A549 (cell line): ENCODE results near the gene ZNF521. TPM values are rescaled to one million over a fixed set of nuclear protein-coding genes. Genes with fewer than 3 reads are reported as not detected.

ENCODE experiments used
- ATAC-seq, 2 experiments: fragments of 200-7000 bp in 1 of 2; fragments of >200 bp in 1 of 2; cut with Nextera tagmentation in 1 of 2; cut with Tn5 transposase in 1 of 2; 3 replicates each; pipeline versions ENCODE4 v1.8.0 to v1.9.1; 2018 to 2020; ENCODE audit warnings: mild to moderate bottlenecking in 1 of 2, moderate library complexity in 1 of 2
- CTCF ChIA-PET: fragments of 300-600 bp; sonication (Branson Sonifier 250); formaldehyde crosslinking; extraction: SDS; loops from one replicate; lab custom pipeline; 2021; ENCODE audit warnings: antibody characterized with exemption, inconsistent platforms; lab: Yijun Ruan, JAX
- POLR2A ChIA-PET: fragments of 350-600 bp; formaldehyde crosslinking; extraction: SDS; loops from one replicate; lab custom pipeline; 2021; ENCODE audit warnings: antibody characterized with exemption, inconsistent platforms; lab: Yijun Ruan, JAX
- DNase-seq, 2 experiments: peaks; one replicate each; pipeline versions ENCODE4 v3.0.0 to v3.0.0-alpha.2; 2011 to 2016; ENCODE audit warnings: low read depth in 1 of 2, low spot score in 1 of 2
- FAIRE-seq: peaks from 2 replicates; lab custom pipeline; 2011; peaks lifted over from hg19 to GRCh38; lab: Jason Lieb, UNC
- H3K27ac ChIP-seq, 2 experiments: fragments of >200 bp; sonication (Bioruptor Twin); formaldehyde crosslinking; 3 replicates each; pipeline ENCODE4 v1.5.1; 2016 to 2017
- H3K4me1 ChIP-seq: fragments of >200 bp; sonication (Bioruptor Twin); formaldehyde crosslinking; 3 replicates; pipeline ENCODE4 v1.6.1; 2016
- H3K4me2 ChIP-seq: fragments of >200 bp; sonication (Bioruptor Twin); formaldehyde crosslinking; 3 replicates; pipeline ENCODE4 v1.6.1; 2016
- H3K4me3 ChIP-seq: fragments of >200 bp; sonication (Bioruptor Twin); formaldehyde crosslinking; 3 replicates; pipeline ENCODE4 v1.5.1; 2016
- H3K9me3 ChIP-seq: fragments of >200 bp; sonication (Bioruptor Twin); formaldehyde crosslinking; 3 replicates; pipeline ENCODE4 v1.6.1; 2016
- CBX8 ChIP-seq: fragments of 200-600 bp; sonication (generic); IDR thresholded peaks from 2 replicates; pipeline ENCODE4 v1.6.1; 2016
- FOXS1 ChIP-seq: fragments of 250-450 bp; sonication (Bioruptor Pico); IDR thresholded peaks from 2 replicates; pipeline ENCODE4 v1.5.0; 2020; ENCODE audit warnings: mild to moderate bottlenecking, moderate library complexity
- HDAC2 ChIP-seq: fragments of 200-600 bp; sonication (generic); IDR thresholded peaks from 2 replicates; pipeline ENCODE4 v1.6.1; 2016
- HEYL ChIP-seq: fragments of 250-450 bp; sonication (Bioruptor Pico); IDR thresholded peaks from 2 replicates; pipeline ENCODE4 v1.8.0; 2021; ENCODE audit warnings: mild to moderate bottlenecking, moderate library complexity
- HOXA7 ChIP-seq: fragments of 250-450 bp; sonication (Bioruptor Pico); IDR thresholded peaks from 2 replicates; pipeline ENCODE4 v1.5.0; 2020; ENCODE audit warnings: mild to moderate bottlenecking, moderate library complexity
- HOXB13 ChIP-seq: fragments of 250-450 bp; sonication (Bioruptor Pico); IDR thresholded peaks from 2 replicates; pipeline ENCODE4 v1.5.0; 2020; ENCODE audit warnings: low read depth, mild to moderate bottlenecking, moderate library complexity
- JUN ChIP-seq, 2 experiments: fragments of >200 bp; sonication (Bioruptor Twin); formaldehyde crosslinking; IDR thresholded peaks; 2 replicates in 1 of 2; 3 replicates in 1 of 2; pipeline ENCODE4 v1.6.1; 2016 to 2017
- JUNB ChIP-seq: fragments of >200 bp; sonication (Bioruptor Twin); formaldehyde crosslinking; IDR thresholded peaks from 2 replicates; pipeline ENCODE4 v1.6.1; 2016
- KDM1A ChIP-seq: fragments of 200-600 bp; sonication (generic); IDR thresholded peaks from 2 replicates; pipeline ENCODE4 v1.6.1; 2016; ENCODE audit warnings: low read depth, mild to moderate bottlenecking
- KDM5A ChIP-seq: fragments of 200-600 bp; sonication (generic); IDR thresholded peaks from 2 replicates; pipeline ENCODE4 v1.6.1; 2016; ENCODE audit warnings: antibody characterized with exemption, mild to moderate bottlenecking
- MAFK ChIP-seq: fragments of 450-650 bp; IDR thresholded peaks from 2 replicates; pipeline ENCODE4 v1.6.1; 2014; ENCODE audit not compliant: partially characterized antibody
- NFE2L2 ChIP-seq: fragments of 150-350 bp; conservative IDR thresholded peaks from 2 replicates; pipeline ENCODE4 v1.6.1; 2014; ENCODE audit warnings: low read length
- NR3C1 ChIP-seq: fragments of >200 bp; sonication (Bioruptor Twin); formaldehyde crosslinking; IDR thresholded peaks from 3 replicates; pipeline ENCODE4 v1.6.1; 2017
- POLR2A ChIP-seq: IDR thresholded peaks from 2 replicates; pipeline ENCODE4 v1.6.1; 2012; ENCODE audit warnings: mild to moderate bottlenecking, low read length
- RAD21 ChIP-seq, 2 experiments: fragments of >200 bp in 1 of 2; sonication (Bioruptor Twin) in 1 of 2; formaldehyde crosslinking in 1 of 2; IDR thresholded peaks in 1 of 2; conservative IDR thresholded peaks in 1 of 2; 2 replicates in 1 of 2; 3 replicates in 1 of 2; pipeline ENCODE4 v1.6.1; 2012 to 2018; ENCODE audit warnings: inconsistent platforms in 1 of 2
- RNF2 ChIP-seq: fragments of 200-600 bp; sonication (generic); IDR thresholded peaks from 2 replicates; pipeline ENCODE4 v1.6.1; 2016; ENCODE audit warnings: low read depth, mild to moderate bottlenecking, antibody characterized with exemption, moderate library complexity, borderline replicate concordance
- TP53 ChIP-seq: fragments of 250-450 bp; sonication (Bioruptor Pico); IDR thresholded peaks from 2 replicates; pipeline ENCODE4 v1.5.0; 2021; ENCODE audit warnings: mild to moderate bottlenecking, moderate library complexity
- ZC3H11A ChIP-seq: fragments of 450-650 bp; IDR thresholded peaks from 2 replicates; pipeline ENCODE4 v1.6.1; 2014; ENCODE audit warnings: antibody characterized with exemption, mild to moderate bottlenecking
- ZFP36 ChIP-seq: fragments of 450-650 bp; IDR thresholded peaks from 2 replicates; pipeline ENCODE4 v1.6.1; 2014; ENCODE audit warnings: borderline replicate concordance; ENCODE audit not compliant: partially characterized antibody
- WGBS: methylation state at CpG from one replicate; pipeline ENCODE4 v1.1.6; 2017; ENCODE audit errors: missing lambda C conversion rate; 5-methylcytosine and 5-hydroxymethylcytosine counted together
- polyA plus RNA-seq, 4 experiments: library from polyadenylated mRNA; depleted of rRNA in 3 of 4; stranded (reverse); fragments of >200 nt; fragmentation: RNase III in 1 of 4; extraction: RNeasy Plus Mini Kit Qiagen cat#74134 plus additional on column Dnase treatment in 1 of 4; gene quantifications; 2 replicates in 3 of 4; 3 replicates in 1 of 4; pipeline ENCODE4 v1.2.3, GENCODE V29; 2011 to 2017
- TF ChIP-seq, protein P1 (sequence below): fragments of 250-450 bp; sonication (Bioruptor Pico); IDR thresholded peaks from 2 replicates; pipeline ENCODE4 v1.5.0; 2021; ENCODE audit warnings: mild to moderate bottlenecking, moderate library complexity, borderline replicate concordance
- TF ChIP-seq, protein P2 (sequence below): IDR thresholded peaks from 2 replicates; pipeline ENCODE4 v1.6.1; 2012; ENCODE audit warnings: low read depth, borderline replicate concordance
- TF ChIP-seq, protein P3 (sequence below): fragments of 200-600 bp; sonication (generic); IDR thresholded peaks from 2 replicates; pipeline ENCODE4 v1.6.1; 2016; ENCODE audit warnings: antibody characterized with exemption, mild to moderate bottlenecking, moderate library complexity
- TF ChIP-seq, protein P4 (sequence below): fragments of 150-350 bp; IDR thresholded peaks from 2 replicates; pipeline ENCODE4 v1.6.1; 2014; ENCODE audit warnings: low read depth, mild to moderate bottlenecking, low read length

ZNF521 gene
- polyA plus RNA-seq, 2 of the 4 experiments (the other 2 are of a cell fraction), result not detected

DNA sequence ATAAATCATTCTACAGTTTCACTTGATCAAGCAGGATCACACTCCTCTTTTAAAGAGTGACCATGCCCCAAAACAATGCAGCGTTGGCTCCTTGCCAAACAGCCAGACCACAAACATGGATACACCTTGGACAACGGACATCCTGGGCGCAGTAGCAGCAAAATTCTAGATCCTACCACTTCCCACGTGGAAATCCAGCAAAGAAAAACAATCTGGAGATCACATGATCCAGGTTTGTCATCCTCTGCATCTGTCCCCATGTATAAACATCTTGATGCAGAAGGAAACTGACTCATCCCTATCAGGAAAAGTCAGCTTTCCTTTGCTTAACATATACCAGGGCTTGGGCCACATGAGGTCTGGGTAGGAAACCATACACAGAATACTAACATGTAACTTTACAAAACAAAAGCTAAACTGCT, 53.1 kb downstream of the ZNF521 start:
- POLR2A ChIA-PET, result no interaction called here
- Histone ChIP-seq H3K4me1 (no peaks in the 10 kb centered on the region), H3K27ac (no peak overlapping the region), H3K4me2 (no peak overlapping the region), H3K9me3 (no peaks in the 10 kb centered on the region), H3K4me3 (no peak overlapping the region)
- 0% methylated on average over 4 of the region's 4 CpGs for WGBS
- ATAC-seq, result no peak
- DNase-seq, result no peak
- TF ChIP-seq, protein P1, sequence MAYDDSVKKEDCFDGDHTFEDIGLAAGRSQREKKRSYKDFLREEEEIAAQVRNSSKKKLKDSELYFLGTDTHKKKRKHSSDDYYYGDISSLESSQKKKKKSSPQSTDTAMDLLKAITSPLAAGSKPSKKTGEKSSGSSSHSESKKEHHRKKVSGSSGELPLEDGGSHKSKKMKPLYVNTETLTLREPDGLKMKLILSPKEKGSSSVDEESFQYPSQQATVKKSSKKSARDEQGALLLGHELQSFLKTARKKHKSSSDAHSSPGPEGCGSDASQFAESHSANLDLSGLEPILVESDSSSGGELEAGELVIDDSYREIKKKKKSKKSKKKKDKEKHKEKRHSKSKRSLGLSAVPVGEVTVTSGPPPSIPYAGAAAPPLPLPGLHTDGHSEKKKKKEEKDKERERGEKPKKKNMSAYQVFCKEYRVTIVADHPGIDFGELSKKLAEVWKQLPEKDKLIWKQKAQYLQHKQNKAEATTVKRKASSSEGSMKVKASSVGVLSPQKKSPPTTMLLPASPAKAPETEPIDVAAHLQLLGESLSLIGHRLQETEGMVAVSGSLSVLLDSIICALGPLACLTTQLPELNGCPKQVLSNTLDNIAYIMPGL (CRISPR knock-in tag), result no peak
- TF ChIP-seq FOXS1 (CRISPR knock-in tag), result no peak
- TF ChIP-seq KDM1A, result no peak
- TF ChIP-seq RNF2, result no peak
- TF ChIP-seq POLR2A, result no peak
- no peak for TF ChIP-seq HOXA7
- TF ChIP-seq RAD21 (conservative IDR thresholded peaks at IDR 0.05 in 1 of 2, IDR thresholded peaks at IDR 0.05 in 1 of 2), result no peak
- TF ChIP-seq HEYL, result no peak
- TF ChIP-seq JUN (IDR thresholded peaks at IDR 0.05), result no peak
- TF ChIP-seq HOXB13 (CRISPR knock-in tag), result no peak
- TF ChIP-seq, protein P2, sequence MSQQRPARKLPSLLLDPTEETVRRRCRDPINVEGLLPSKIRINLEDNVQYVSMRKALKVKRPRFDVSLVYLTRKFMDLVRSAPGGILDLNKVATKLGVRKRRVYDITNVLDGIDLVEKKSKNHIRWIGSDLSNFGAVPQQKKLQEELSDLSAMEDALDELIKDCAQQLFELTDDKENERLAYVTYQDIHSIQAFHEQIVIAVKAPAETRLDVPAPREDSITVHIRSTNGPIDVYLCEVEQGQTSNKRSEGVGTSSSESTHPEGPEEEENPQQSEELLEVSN, result no peak
- no peak for TF ChIP-seq ZC3H11A
- TF ChIP-seq MAFK, result no peak
- no peak for TF ChIP-seq CBX8
- TF ChIP-seq TP53 (CRISPR knock-in tag), result no peak
- TF ChIP-seq, protein P3, sequence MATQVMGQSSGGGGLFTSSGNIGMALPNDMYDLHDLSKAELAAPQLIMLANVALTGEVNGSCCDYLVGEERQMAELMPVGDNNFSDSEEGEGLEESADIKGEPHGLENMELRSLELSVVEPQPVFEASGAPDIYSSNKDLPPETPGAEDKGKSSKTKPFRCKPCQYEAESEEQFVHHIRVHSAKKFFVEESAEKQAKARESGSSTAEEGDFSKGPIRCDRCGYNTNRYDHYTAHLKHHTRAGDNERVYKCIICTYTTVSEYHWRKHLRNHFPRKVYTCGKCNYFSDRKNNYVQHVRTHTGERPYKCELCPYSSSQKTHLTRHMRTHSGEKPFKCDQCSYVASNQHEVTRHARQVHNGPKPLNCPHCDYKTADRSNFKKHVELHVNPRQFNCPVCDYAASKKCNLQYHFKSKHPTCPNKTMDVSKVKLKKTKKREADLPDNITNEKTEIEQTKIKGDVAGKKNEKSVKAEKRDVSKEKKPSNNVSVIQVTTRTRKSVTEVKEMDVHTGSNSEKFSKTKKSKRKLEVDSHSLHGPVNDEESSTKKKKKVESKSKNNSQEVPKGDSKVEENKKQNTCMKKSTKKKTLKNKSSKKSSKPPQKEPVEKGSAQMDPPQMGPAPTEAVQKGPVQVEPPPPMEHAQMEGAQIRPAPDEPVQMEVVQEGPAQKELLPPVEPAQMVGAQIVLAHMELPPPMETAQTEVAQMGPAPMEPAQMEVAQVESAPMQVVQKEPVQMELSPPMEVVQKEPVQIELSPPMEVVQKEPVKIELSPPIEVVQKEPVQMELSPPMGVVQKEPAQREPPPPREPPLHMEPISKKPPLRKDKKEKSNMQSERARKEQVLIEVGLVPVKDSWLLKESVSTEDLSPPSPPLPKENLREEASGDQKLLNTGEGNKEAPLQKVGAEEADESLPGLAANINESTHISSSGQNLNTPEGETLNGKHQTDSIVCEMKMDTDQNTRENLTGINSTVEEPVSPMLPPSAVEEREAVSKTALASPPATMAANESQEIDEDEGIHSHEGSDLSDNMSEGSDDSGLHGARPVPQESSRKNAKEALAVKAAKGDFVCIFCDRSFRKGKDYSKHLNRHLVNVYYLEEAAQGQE, result no peak
- TF ChIP-seq NR3C1, result no peak
- TF ChIP-seq, protein P4, sequence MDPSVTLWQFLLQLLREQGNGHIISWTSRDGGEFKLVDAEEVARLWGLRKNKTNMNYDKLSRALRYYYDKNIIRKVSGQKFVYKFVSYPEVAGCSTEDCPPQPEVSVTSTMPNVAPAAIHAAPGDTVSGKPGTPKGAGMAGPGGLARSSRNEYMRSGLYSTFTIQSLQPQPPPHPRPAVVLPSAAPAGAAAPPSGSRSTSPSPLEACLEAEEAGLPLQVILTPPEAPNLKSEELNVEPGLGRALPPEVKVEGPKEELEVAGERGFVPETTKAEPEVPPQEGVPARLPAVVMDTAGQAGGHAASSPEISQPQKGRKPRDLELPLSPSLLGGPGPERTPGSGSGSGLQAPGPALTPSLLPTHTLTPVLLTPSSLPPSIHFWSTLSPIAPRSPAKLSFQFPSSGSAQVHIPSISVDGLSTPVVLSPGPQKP, result no peak
- TF ChIP-seq NFE2L2, result no peak
- TF ChIP-seq, all 56 proteins: peak for 0
- CTCF ChIA-PET, result no interaction called here
- FAIRE-seq, result no peak

DNA sequence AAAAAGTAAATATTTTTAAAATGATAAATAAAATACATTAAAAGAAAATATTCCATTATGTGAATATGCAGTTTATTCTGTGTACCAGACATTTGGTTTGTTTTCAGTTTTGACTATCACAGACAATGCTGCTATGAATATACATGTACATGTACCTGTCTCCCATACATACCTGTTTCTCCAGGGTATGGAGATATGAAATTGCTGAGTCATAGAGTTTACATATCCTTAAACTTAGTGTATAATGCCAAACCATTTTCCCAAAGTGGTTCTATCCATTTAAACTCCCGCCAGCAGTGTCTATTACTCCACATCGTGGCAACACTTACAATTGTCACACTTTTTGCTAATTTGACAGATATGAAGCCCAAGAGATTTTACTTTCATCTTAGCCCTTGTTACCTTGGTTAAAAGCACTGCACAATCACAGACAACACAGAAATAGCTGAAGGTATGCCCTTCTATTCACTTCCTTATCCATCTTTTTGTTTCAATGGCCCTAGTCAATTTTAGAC, 56.3 kb downstream of the ZNF521 start:
- no peak for TF ChIP-seq HEYL
- TF ChIP-seq JUNB, result no peak
- no peak for TF ChIP-seq ZFP36
- TF ChIP-seq MAFK, result peak; percentile 58
- peak; percentile 76 for TF ChIP-seq NFE2L2
- TF ChIP-seq, protein P2, result no peak
- no peak for TF ChIP-seq KDM5A
- no peak for TF ChIP-seq HDAC2
- no peak overlapping the region for H3K4me2 ChIP-seq
- DNase-seq (no peak), FAIRE-seq (no peak), ATAC-seq (no peak)
- no peak overlapping the region for H3K4me3 ChIP-seq
- ChIA-PET CTCF (no interaction called here), POLR2A (no interaction called here)
- H3K9me3 ChIP-seq, result no peaks in the 10 kb centered on the region
- no peak overlapping the region for H3K27ac ChIP-seq
- H3K4me1 ChIP-seq, result no peaks in the 10 kb centered on the region
- WGBS, result 15% methylated on average over 2 of the region's 2 CpGs
